ENCODE results near the gene CGB5.
"Not testable (repeated sequence)": the region's sequence is repeated elsewhere in the genome, so short reads cannot be mapped to it uniquely, and the experiment has no call there.

CGB5 gene

GRCh38 chr19:49031642-49032301, 11.9 kb upstream of the CGB5 start, which contains the start of gene CGB2:
CGB2 (plus strand) TSS chr19:49031890; CDS start chr19:49032096, 206 bp downstream.
- H3K36me3 Mint-ChIP-seq (ENCODE audit: low read depth); H3K27ac Mint-ChIP-seq; H3K4me1 Mint-ChIP-seq; H3K4me3 Mint-ChIP-seq; H3K9me3 Mint-ChIP-seq: not testable (repeated sequence)
- peak in 1 of 3 experiments; percentile 13 for TF ChIP-seq CTCF (IDR thresholded peaks at IDR 0.05; ENCODE audit: unreplicated experiment in 3 of 3)
- peaks cover 17% of the 10 kb centered on the region for H3K27me3 Mint-ChIP-seq (ENCODE audit: low read depth)

DNA sequence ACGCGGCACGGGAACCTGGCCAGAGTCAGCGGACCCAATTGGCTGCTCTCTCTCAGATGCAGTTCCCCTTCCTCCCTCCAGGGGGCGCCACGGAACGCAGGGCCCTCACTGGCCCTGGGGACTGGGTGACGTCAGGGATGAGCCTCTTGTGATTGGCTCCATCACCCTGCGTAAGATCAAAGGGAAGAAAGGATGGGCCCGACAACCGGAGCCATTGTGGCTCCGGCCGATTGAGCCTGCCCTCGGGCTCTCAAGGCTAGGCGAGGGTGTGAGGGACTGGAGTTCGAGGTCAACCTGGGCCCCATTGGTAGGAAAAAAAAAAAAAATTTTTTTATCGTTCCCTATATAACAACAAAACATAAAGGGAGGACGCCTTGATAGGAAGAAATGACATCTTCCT, 6.8 kb upstream of the CGB5 start, which contains the start of gene CGB1:
Gene CGB1 (minus strand): TSS at position 81 of the 400 bp plus-strand sequence. CDS start 184 bp downstream, outside the sequence.
- H3K27ac Mint-ChIP-seq; H3K4me1 Mint-ChIP-seq; H3K36me3 Mint-ChIP-seq (ENCODE audit: low read depth); H3K4me3 Mint-ChIP-seq; H3K9me3 Mint-ChIP-seq: not testable (repeated sequence)
- H3K27me3 Mint-ChIP-seq (ENCODE audit: low read depth): peaks cover 11% of the 10 kb centered on the region

DNA sequence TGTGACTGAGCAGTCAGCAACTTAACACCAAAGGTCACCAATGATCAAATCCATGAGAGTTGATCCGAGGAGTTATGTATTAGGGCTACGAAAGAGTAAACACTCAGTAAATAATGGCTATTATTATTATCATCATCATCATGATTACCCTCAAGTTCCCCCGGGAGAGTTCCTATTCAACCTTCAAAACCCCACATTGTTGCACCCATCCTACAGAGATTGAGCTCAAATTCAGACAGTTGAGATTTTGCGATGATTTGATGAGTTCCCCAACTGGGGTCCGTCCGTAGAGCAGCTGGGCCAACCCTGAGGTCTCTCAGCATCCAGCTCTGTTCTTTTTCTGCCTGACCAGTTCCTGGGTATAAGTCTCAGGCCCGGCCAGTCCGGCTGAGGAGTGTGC, 5.5 kb upstream of the CGB5 start:
- not testable (repeated sequence) for H3K4me3 Mint-ChIP-seq; H3K36me3 Mint-ChIP-seq (ENCODE audit: low read depth); H3K9me3 Mint-ChIP-seq; H3K4me1 Mint-ChIP-seq; H3K27ac Mint-ChIP-seq
- H3K27me3 Mint-ChIP-seq (ENCODE audit: low read depth): peaks cover 12% of the 10 kb centered on the region

DNA sequence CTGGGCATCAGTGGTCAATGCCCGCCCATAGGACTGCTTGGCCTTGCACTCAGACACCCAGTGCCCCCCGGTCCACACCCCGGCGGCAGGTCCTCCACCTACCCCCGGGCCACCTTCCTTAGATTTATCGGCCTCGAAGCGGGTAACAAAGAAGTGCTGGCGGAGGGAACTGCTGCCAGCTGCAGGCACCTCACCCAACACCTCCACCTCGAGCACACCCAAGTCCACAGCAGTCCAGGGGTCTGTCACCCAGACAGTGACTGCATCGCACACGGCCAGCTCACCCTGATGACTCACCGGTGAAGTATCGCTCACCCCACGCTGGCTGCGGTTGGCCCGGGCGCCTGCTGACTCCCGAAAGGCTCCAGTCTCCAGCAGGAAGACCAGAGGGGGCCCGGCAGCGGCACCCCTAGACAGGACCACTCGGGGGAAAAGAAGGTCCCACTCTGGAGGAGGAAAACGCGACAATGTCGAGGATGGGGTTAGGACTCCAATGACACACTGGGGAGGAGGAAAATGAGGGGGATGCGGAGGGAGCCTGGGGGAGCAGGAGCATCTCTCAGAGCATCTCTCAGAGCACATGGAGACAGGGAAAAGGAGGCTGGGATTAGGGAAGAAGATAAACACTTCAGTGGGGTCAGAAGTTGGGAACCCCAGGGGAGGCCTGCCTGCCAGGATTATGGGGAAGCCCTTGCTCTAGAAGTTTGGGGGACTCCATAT, 4.9 kb upstream of the CGB5 start:
- H3K27ac Mint-ChIP-seq: not testable (repeated sequence)

GRCh38 chr19:49039736-49040135, 3.9 kb upstream of the CGB5 start:
- not testable (repeated sequence) for H3K36me3 Mint-ChIP-seq (ENCODE audit: low read depth)

More for the DNA sequence above, 4.9 kb upstream of the CGB5 start:
- not testable (repeated sequence) for H3K36me3 Mint-ChIP-seq (ENCODE audit: low read depth); H3K4me3 Mint-ChIP-seq; H3K9me3 Mint-ChIP-seq; H3K4me1 Mint-ChIP-seq
- peaks cover 13% of the 10 kb centered on the region for H3K27me3 Mint-ChIP-seq (ENCODE audit: low read depth)

GRCh38 chr19:49042177-49042576, 1.5 kb upstream of the CGB5 start:
- H3K9me3 Mint-ChIP-seq: no peaks in the 10 kb centered on the region
- H3K27ac Mint-ChIP-seq: no peak overlapping the region
- no peaks in the 10 kb centered on the region for H3K4me1 Mint-ChIP-seq
- H3K27me3 Mint-ChIP-seq (ENCODE audit: low read depth): peaks cover 4% of the 10 kb centered on the region
- H3K36me3 Mint-ChIP-seq (ENCODE audit: low read depth): no peaks in the 10 kb centered on the region
- no peak overlapping the region for H3K4me3 Mint-ChIP-seq
- TF ChIP-seq CTCF (IDR thresholded peaks at IDR 0.05; ENCODE audit: unreplicated experiment in 3 of 3): no peak

More at GRCh38 chr19:49039736-49040135, 3.9 kb upstream of the CGB5 start:
- H3K27me3 Mint-ChIP-seq (ENCODE audit: low read depth); H3K4me1 Mint-ChIP-seq; H3K4me3 Mint-ChIP-seq; H3K9me3 Mint-ChIP-seq; H3K27ac Mint-ChIP-seq: not testable (repeated sequence)

- not testable (repeated sequence) for H3K4me1 Mint-ChIP-seq; H3K27ac Mint-ChIP-seq; H3K9me3 Mint-ChIP-seq; H3K27me3 Mint-ChIP-seq (ENCODE audit: low read depth); H3K4me3 Mint-ChIP-seq; H3K36me3 Mint-ChIP-seq (ENCODE audit: low read depth)
These were observed 982 bp upstream of the CGB5 start for GRCh38 chr19:49042666-49043065.

DNA sequence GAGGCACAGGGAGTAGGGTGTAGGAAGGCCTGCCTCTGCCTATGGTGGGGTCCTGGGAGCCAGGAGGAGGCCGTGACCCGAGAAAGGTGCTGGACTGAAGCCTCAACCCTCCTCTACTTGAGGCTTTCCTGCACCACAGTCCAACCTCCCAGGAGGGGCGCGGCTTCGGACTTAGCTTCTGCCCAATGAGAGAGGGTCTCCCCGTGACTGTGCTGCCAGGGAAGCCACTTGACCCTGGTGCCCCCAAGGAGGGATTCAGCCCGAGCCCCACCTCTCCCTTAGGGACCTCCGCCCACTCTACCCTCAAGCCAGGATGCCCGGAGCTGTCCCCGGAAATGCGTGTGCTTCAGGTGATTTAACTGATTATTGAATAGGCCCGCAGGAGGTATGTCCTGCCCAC, 5.4 kb downstream of the CGB5 start, which contains the start of gene CGB8:
Gene CGB8 (minus strand): TSS at position 101 of the 400 bp plus-strand sequence. CDS start 372 bp downstream, outside the sequence.
- H3K36me3 Mint-ChIP-seq (ENCODE audit: low read depth); H3K27ac Mint-ChIP-seq; H3K4me1 Mint-ChIP-seq; H3K4me3 Mint-ChIP-seq; H3K9me3 Mint-ChIP-seq: not testable (repeated sequence)
- peaks cover 17% of the 10 kb centered on the region for H3K27me3 Mint-ChIP-seq (ENCODE audit: low read depth)

DNA sequence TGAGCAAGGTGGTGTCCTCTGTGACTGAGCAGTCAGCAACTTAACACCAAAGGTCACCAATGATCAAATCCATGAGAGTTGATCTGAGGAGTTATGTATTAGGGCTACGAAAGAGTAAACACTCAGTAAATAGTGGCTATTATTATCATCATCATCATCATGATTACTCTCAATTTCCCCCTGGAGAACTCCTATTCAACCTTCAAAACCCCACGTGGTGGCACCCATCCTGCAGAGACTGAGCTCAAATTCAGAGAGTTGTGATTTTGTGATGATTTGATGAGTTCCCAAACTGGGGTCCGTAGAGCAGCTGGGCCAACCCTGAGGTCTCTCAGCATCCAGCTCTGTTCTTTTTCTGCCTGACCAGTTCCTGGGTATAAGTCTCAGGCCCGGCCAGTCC, 6.2 kb downstream of the CGB5 start:
- H3K27ac Mint-ChIP-seq; H3K36me3 Mint-ChIP-seq (ENCODE audit: low read depth); H3K4me1 Mint-ChIP-seq; H3K9me3 Mint-ChIP-seq; H3K4me3 Mint-ChIP-seq: not testable (repeated sequence)
- H3K27me3 Mint-ChIP-seq (ENCODE audit: low read depth): peaks cover 20% of the 10 kb centered on the region

DNA sequence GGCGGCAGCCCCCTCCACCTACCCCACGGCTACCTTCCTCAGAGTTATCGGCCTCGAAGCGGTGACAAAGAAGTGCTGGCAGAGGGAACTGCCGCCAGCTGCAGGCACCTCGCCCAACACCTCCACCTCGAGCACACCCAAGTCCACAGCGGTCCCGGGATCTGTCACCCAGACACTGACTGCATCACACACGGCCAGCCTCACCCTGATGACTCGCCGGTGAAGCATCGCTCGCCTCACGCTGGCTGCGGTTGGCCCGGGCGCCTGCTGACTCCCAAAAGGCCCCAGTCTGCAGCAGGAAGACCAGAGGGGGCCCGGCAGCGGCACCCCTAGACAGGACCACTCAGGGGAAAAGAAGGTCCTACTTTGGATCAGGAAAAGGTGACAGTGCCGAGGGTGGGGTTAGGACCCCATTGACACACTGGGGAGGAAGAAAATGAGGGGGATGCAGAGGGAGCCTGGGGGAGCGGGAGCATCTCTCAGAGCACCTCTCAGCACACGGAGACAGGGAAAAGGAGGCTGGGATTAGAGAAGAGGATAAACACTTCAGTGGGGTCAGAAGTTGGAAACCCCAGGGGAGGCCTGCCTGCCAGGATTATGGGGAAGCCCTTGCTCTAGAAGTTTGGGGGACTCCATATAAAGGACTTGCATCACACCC, 6.9 kb downstream of the CGB5 start:
- H3K36me3 Mint-ChIP-seq (ENCODE audit: low read depth): not testable (repeated sequence)

More for the DNA sequence above, 6.9 kb downstream of the CGB5 start:
- not testable (repeated sequence) for H3K4me3 Mint-ChIP-seq, H3K9me3 Mint-ChIP-seq, H3K4me1 Mint-ChIP-seq, H3K27ac Mint-ChIP-seq
- peaks cover 25% of the 10 kb centered on the region for H3K27me3 Mint-ChIP-seq (ENCODE audit: low read depth)
